Midbrain (tissue), 1 donor: ENCODE results near the gene ADAM8.

Experiments used
- DNase-seq: peaks from one replicate; lab custom pipeline; 2025; lab: John Stamatoyannopoulos, UW

Gene ADAM8

DNA sequence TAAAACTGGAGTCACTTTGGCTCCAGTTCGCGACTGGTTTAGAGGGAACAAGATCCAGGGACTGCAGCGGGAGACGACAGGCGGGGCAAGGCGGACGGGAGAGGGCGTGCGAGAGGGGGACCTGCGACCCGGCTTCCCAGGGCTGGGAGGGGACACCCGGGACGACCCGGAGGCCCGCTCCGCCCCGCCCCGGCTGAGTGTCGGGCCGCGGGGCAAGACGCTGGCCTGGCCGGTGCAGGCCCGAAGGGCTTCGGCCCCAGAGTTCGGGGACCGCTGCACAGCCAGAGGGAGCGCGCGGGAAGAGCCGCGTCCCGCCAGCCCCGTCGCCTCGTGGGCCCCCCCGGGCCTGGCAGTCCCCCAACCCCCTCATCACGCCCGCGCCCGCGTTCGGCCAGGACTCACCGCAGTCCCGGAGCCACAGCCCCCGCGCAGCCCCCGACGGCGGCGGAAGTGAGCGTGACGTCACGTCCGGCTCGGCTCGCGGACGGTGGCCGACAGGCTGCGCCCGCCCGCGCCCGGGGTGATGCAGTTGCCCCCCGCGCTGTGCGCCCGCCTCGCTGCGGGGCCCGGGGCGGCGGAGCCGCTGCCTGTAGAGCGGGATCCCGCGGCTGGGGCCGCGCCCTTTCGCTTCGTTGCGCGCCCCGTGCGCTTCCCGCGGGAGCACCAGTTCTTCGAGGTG, 31.9 kb upstream of the ADAM8 start, which contains the start of the genes TUBGCP2 and ZNF511:
Gene TUBGCP2 (minus strand): TSS at position 452 of the 679 bp plus-strand sequence. CDS start 5,931 bp downstream, outside the sequence.
Gene ZNF511 (plus strand): TSS at position 494 of the 679 bp plus-strand sequence. CDS start 30 bp downstream, at position 524.
- peak; percentile 88 for DNase-seq

DNA sequence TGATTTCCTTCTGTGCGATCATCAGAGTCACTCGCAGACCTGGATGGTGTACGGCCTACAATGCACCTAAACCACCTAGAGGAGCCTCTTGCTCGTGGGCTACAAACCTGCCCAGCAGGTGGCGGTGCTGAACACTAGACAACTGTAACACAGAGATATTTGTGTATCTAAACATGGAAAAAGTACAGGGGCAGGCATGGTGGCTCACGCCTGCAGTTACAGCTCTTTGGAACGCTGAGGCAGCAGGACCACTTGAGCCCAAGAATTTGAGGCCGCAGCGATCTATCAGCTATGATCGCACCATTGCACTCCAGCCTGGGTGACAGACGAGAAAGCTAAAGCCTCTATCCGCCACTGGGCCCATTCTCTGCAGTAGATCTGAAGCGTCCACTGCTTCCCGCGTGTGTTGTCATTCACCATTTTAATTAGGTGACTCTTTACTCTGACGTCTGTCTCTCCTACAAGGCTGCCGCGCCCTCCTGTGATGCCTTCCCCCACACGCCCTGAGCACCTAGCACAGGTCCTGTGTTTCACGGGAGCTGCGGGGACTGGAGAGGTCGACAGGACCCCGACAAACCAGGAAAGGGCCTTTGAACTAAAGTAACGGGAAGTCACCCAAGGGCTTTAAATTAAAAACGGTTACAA, 31.2 kb upstream of the ADAM8 start:
- DNase-seq: peak; percentile 6

DNA sequence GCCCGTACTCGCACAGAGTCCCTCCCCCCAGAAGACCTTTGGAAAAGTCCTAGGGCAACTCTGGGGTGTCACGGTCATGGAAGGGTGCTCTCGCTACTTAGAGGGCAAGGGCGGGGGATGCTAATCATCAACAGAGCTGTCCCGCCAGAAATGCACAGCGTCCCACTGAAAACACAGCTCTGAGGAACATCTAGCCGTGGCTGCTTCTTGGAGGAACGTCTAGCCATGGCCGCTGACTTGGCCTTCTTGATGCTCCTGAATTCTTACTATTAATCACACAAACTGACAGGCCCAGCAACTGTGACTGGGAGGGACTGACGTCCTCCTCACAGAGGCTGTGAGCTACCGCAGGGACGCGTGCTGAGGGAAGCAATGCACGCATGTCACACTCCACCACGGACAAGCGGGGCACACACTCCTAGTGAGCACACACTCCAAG, 30.3 kb upstream of the ADAM8 start:
- no peak for DNase-seq

DNA sequence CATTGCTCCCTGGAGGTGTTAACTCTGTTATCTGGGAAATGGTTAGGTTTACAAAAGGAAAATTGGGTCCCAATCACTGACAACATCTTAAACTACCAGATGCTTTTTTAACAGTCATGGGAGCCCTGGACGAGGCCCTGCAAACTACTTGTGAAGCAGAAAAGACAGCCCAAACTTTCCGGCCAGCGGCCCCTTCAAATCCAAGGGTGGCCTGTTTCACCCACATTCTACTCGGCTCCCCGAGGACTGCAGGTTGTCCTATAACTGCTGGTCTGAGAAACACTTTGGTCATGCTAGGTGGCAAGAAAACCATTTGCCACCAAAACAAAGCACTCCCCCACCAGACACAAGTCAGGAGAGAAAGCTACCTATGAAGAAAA, 29.4 kb upstream of the ADAM8 start:
- DNase-seq: no peak

DNA sequence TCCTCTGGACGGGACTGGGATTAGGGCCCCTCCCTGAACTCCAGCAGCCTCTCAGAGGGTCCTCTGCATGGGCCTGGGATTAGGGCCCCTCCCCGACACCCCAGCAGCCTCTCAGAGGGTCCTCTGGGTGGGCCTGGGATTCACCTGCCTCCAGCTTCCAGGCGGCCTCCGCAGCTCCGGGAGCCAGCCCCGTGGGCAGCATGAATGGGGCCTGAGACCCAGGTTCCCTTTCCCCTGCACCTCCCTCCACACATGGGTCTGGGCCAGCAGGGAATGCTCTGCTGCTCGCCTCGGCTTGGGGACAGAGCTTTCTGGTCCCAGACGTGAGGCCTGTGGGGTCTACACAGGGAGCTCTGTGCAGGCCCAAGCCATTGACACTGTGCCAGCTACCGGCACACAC, 26.5 kb upstream of the ADAM8 start:
- DNase-seq: no peak

DNA sequence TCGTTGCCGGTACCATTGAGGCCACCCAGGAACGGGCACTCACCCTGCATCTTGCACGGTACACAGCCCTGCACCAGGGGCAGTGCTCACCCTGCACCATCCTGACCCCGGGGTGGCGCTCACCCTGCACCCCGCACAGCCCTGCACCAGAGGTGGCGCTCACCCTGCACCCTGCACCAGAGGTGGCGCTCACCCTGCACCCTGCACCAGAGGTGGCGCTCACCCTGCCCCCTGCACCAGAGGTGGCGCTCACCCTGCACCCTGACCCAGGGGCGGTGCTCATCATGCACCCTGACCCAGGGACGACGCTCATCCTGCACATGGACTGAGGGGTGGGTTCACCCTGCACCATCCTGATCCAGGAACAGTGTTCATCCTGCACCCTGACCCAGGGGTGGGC, 25.6 kb upstream of the ADAM8 start:
- DNase-seq: no peak

DNA sequence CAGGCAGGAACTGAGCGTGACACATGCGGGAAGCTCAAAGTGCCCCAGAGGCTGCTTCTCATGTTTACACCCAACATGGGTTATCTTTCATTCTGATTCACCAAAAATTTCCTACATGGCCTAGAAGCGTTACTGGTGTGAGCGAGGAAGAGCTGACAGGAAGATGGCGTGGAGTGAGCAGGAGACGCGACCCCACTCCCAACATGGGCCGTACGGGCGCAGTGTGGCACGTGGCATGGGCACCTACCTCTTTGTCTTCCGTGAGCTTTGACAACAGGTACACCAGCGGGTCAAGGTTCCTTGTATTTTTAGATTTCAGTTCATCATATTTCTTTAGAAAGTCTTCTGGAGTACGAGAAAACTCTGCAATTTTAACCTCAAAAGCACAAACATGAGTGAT, 23.1 kb upstream of the ADAM8 start:
- no peak for DNase-seq

DNA sequence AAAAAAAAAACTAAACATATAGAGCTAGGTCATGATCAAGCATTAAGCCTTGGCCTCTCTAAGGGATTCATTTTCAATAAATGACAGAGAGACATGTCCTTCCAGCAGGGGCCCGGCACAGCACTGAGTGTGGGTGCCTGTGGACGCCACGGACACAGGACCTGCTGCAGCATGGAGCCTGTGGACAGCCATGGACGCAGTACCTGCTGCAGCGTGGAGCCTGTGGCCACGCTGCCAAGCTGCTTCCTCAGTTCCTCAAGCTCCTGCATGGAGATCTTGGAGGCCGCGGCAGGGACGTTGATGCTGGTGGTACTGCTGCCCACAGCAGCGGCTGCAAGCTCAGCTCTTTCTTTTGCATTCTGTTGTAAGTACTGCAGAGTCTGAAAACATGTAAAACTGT, 22.6 kb upstream of the ADAM8 start:
- DNase-seq: no peak

DNA sequence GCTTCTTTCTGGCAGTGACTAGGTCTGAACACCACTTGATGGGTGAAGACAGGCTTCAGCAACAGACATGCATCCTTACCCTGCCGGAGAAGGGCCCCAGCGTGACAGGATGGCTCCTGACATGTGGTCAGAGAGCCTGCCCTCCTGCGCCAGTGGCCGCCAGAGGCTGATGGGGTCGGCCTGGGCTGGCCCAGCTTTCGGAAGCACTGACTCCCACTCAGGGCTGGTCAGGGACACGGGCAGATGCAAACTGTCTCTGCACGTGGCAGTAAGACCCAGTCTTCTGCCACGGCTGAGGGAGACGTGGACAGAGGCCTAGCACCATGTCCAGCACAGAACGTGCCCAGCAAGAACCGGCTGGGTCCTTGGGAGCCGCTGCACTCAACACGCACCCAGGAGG, 21.8 kb upstream of the ADAM8 start:
- DNase-seq: no peak

DNA sequence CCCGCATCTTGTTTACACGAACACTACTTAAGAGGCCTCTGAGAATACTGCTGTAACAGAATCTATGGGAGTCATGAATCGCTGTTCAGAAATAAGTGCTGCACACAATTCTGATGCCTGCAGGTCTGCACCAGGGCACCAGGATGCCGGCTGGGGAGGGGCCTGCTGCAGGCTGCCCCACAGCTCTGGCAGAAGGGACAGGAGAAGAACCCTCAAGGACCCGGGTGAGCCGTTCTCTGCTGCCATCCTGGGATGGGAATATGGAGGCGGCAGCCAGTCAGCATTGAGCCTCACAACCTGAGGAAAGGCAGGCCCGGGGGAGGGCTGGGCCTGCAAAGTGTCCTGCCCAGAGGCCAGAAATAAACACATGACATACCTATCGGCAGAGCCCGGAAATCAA, 20.8 kb upstream of the ADAM8 start:
- no peak for DNase-seq

DNA sequence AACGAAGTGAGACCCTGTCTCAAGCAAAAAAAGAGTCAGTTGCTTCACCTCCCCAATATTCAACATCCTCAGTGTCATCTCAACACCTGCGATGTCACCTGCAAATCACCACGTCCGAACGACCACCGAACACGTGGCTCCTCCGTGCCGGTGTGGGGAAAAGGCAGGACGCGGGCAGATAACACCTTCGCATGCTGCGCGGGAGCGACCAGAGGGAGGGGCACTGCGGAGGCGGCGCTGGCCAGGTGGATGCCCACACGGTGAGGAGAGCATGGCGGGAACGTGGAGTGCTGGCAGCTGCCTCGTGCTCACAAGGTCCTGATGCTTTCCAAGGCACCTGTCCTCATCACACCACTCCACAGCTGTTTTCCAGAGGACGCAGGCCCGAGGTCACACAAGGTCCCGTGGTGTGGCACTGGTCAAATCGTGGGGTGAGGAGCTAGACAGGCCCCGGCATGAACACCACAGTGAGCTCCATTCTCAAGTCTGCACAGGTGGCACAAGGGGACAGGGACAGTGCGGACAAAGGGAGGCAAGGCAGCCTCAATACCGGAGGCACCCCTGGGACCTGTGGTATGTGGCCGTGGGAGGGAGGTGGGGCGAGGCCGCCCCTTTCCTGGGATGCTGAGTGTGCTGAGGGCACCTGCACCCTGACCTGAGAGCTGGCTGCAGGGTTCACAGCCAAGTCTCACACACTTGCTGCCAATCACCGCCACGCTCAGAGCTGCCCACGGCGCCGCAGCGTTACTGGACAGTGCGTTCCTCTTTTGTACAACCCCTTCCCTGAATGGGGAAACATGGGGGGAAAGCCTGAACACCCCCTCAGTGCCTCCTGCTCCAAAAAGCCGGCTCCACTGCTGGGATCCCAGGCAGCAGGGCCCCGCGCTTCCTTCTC, 19.0 kb upstream of the ADAM8 start:
- no peak for DNase-seq

DNA sequence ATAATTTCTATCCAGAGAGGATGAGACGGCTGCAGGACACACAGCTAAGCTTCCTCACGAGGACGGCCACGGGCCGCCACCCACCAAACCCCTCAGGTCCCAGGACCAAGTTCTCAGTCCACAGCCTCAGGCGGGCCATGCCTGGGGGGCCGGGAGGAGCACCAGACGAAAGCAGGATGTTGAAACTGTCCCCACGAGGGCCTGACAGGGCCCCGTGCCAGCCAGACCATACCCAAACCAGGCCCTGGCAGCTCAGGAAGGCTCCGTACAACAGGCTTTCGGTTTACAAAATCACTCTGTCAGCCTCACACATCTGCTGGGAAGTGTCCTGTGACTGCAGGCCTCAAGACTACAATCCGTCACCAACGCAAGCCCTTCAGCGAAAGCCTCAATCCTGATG, 17.5 kb upstream of the ADAM8 start:
- DNase-seq: no peak

DNA sequence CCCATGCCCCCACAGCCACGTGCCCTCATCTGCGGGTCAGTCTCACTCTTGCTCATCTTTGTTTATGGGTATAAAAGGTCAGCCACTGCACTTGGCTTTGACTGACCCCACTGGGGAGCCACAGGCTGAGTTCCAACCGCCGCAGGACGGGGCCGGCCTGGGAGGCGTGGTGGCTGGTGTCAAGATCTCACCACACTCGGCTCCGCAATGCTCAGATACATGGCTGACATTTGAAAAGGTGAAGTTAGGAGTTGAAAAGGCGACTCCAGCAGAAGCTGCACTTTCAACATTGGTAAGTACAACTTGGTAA, 17.1 kb upstream of the ADAM8 start:
- DNase-seq: no peak

DNA sequence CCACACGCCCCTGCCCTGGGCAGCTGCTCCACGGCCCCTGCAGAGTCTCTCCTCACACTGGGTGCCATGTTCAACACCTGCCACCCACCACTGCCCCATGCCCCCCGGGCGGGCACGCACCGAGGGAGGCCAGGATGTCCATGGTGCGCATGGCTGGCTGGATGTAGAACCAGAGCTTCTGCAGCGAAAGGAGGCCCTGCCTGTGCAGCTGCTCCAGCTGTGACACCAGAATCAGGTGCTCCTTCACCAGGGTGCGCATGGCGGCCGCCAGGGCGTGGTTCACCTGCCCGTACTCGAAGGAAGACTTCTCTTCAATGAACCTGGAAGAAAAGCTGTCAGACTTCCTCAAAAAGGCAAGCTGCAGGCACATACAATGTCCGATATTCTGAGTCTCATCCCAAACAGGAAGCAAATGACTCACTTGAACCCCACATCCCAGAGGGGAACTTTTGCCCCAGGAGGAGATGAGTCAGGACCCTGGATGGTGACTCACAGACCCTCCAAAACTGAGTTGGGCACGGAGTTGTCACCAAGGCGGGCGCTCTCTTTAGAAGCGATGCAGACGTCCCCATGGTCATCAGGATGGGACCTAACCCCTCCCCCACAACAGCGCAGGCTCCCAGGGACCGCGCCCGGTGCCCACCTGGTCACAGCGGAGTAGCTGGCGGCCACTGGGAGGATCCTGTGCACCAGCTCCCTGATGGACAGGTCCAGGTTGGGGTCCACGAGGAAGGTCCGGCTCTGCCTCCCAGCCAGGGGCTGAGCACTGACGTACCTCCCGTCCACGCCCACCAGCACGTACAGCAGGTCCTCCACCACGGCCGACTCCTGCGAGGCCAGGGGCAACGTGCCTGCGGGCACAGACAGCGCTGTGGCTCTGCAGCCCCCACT, 16.5 kb upstream of the ADAM8 start:
- DNase-seq: no peak

DNA sequence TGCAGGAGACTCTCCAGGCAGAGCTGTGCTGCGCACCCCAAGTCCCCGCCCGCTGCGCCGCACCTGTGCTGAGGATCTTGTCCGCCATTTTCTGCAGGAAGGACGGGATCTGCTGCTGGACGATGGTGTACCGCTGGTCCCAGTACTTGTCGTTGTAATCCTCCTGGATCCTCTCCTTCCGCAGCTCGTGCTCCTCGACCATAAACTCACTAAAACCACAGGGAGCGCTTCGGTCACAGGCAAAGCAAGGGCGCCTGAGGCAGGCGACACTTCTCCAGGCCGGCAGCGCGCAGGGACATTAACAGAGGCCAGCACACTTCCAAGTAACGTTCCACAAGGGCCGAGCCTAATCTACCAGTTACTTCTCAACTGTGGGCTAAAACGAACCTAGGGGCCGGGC, 13.1 kb upstream of the ADAM8 start:
- no peak for DNase-seq

DNA sequence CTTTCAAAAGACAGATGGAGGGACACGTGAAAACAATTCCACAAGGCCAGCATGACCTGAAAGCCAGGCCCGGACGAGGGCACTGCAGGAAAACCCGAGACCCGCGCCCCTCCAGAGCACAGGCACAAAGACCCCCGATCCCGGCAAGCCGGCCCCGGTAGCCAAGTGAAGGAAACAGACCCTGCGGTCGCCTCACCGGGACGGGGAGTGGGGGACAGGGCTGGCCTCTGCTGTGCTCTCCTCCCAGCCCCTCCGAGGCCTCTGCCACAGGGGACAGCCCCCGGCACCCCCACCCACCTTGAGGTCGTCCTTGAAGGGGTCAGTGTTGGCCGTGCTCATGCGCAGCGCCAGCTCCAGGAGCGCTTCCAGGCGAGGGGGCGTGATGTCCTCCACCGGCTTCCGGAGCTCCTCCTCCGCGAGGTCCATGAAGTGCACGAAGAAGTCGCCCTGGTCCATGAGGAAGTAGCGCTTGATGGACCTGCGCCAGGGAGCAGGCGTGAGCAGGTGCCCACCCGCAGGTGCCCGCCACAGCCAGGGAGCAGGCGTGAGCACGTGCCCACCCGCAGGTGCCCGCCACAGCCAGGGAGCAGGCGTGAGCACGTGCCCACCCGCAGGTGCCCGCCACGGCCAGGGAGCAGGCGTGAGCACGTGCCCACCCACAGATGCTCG, 11.3 kb upstream of the ADAM8 start:
- DNase-seq: no peak

DNA sequence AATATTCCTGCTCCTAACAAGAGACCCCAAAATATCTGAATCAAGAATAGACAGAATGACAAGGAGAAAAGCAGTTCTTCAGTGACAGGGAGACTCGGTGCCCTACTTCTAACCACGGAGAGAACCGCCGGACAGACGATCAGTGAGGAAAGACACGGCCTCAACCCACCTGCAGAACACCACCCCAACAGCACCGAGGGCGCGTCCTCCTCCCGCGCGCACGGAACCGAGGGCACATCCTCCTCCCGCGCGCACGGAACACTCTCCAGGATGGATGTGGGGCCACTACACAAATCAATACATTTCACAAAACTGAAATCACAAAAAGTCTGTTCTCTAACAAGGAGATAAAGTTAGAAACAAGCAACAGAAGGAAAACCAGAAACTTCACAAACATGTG, 9.7 kb upstream of the ADAM8 start:
- no peak for DNase-seq

DNA sequence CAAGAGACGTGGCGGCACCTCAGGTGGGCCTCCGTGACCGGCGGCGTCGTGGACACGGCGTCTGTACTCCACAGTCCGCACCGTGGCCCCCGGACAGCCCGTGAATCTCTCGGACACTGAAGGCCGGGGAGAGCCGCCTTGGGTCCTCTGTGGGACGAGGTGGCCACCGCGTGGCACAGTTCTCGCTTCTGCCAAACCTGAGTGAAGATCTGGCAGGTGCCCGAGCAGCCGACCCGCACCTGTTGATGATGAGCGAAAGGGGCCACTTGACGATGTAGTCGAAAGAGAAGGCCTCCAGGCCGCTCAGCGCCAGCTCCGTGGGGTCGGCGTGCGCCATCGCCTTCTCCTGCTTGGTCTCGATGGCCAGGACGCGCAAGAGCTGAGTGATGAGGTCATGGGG, 8.5 kb upstream of the ADAM8 start:
- no peak for DNase-seq

DNA sequence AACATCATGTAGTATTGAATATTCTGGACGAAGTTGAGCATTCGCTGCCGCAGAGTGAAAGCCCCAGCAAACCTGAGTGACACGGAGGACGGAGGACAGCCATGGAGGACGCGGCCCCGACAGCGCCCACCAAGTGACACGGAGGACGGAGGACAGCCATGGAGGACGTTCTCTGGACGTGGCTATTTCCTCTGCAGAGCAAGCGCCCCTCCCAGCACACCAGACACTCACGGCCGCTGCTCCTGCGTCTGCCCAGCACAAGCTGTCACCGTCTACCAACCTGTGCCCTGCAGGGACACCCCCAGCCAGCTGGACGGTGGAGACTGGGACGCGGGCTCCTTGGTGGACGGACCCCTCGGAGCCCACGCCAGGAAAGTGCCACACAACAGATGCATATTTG, 7.3 kb upstream of the ADAM8 start:
- no peak for DNase-seq

DNA sequence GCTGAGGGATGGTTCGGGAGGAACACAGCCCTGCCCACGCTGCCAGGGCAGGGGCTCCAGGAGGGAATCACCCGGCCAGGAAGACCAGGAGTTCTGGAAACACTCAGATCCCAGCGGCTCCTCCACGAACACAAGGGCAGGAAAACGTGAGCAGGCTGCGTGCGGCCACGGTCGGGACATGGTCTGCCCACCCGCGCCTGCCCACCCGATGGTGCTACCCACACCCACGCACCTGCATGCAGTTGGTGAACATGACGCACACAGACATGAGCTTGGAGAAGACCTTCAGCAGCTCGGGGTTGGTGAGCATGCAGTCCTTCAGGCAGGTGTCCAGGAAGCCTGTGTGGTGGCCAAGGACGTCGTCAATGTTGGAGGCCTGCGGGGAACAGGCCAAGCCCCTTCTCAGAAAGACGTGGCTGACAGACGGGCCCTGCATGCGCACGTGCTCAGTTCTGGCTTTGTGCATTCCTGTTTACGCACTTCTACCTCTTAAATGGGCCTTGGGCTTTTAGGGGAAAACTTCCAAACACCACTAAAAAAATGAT, 6.2 kb upstream of the ADAM8 start:
- no peak for DNase-seq
